K562 (cell line): ENCODE results near the gene PDE6C. TPM values are rescaled to one million over a fixed set of nuclear protein-coding genes. Genes with fewer than 3 reads are reported as not detected.

Source experiments
- ATAC-seq: fragments of 200-7000 bp; cut with Tn5 transposase; 3 replicates; pipeline ENCODE4 v1.9.1; 2020; ENCODE audit warnings: moderate library complexity
- Bru-seq: library from RNA; stranded (reverse); fragments of 400-500 nt; gene quantifications from one replicate; lab custom pipeline; 2021; lab: Mats Ljungman, UMichigan
- BruChase-seq, 2 experiments: library from RNA; stranded (reverse); fragments of 400-500 nt; gene quantifications; one replicate each; lab custom pipeline; 2021; lab: Mats Ljungman, UMichigan
- BruUV-seq: library from RNA; stranded (reverse); fragments of 400-500 nt; replicated peaks from 2 replicates; lab custom pipeline; 2021; lab: Mats Ljungman, UMichigan
- CTCF ChIA-PET: fragments of 300-600 bp; formaldehyde crosslinking; extraction: SDS; loops from one replicate; lab custom pipeline; 2021; ENCODE audit warnings: low intra/inter-chr PET ratio; lab: Yijun Ruan, JAX
- POLR2A ChIA-PET: fragments of 300-600, 350-650 bp; sonication (Branson Sonifier 250); formaldehyde crosslinking; extraction: SDS; loops from one replicate; lab custom pipeline; 2021; ENCODE audit warnings: antibody characterized with exemption, inconsistent platforms; lab: Yijun Ruan, JAX
- DNase-seq, 4 experiments: peaks; one replicate each; pipeline versions ENCODE4 v3.0.0 to v3.0.0-alpha.2; 2011 to 2018; ENCODE audit warnings: low spot score in 3 of 4, mixed read lengths in 3 of 4; ENCODE audit errors: extremely low read depth in 1 of 4
- FAIRE-seq: peaks from 2 replicates; lab custom pipeline; 2011; peaks lifted over from hg19 to GRCh38; lab: Jason Lieb, UNC
- H2AFZ ChIP-seq: 2 replicates; pipeline ENCODE4 v1.6.0; 2011; ENCODE audit warnings: low read depth, low read length, control low read depth, inconsistent platforms
- H3K27ac ChIP-seq: fragments of 200-600 bp; 3 replicates; pipeline ENCODE4 v1.8.0; 2011; ENCODE audit warnings: low read depth, mild to moderate bottlenecking, control low read depth, inconsistent platforms, low read length, moderate library complexity, mixed read lengths; ENCODE audit errors: extremely low read depth
- H3K27me3 ChIP-seq, 2 experiments: fragments of 300-600 bp in 1 of 2; 2 replicates in 1 of 2; 3 replicates in 1 of 2; pipeline versions ENCODE4 v1.6.0 to v1.8.0; 2011; ENCODE audit warnings: inconsistent platforms in 2 of 2, low read length in 2 of 2, mild to moderate bottlenecking in 1 of 2, mixed read lengths in 1 of 2, moderate library complexity in 1 of 2; ENCODE audit not compliant: control insufficient read depth in 2 of 2, insufficient read depth in 2 of 2
- H3K36me3 ChIP-seq: fragments of 300-600 bp; 3 replicates; pipeline ENCODE4 v1.8.0; 2011; ENCODE audit warnings: mild to moderate bottlenecking, low read length, inconsistent platforms; ENCODE audit not compliant: control insufficient read depth, insufficient read depth
- H3K4me1 ChIP-seq, 2 experiments: fragments of 200-600 bp in 1 of 2; replicated peaks in 1 of 2; 2 replicates in 1 of 2; 3 replicates in 1 of 2; pipeline versions ENCODE4 v1.5.1 to v1.8.0; 2011; ENCODE audit warnings: inconsistent platforms in 2 of 2, low read length in 2 of 2, mild to moderate bottlenecking in 1 of 2, mixed read lengths in 1 of 2, moderate library complexity in 1 of 2; ENCODE audit not compliant: control insufficient read depth in 2 of 2, insufficient read depth in 2 of 2
- H3K4me2 ChIP-seq: 2 replicates; pipeline ENCODE4 v1.6.1; 2011; ENCODE audit warnings: low read length, control low read depth, inconsistent platforms, mixed read lengths; ENCODE audit not compliant: insufficient read depth
- H3K4me3 ChIP-seq: fragments of 200-600 bp; sonication (generic), shearing (Covaris generic); 2 replicates; pipeline ENCODE4 v1.5.1; 2016; ENCODE audit warnings: control low read depth, inconsistent platforms
- H3K79me2 ChIP-seq: fragments of 200-600 bp; 3 replicates; pipeline ENCODE4 v1.8.0; 2011; ENCODE audit warnings: low read length, inconsistent platforms; ENCODE audit not compliant: control insufficient read depth, insufficient read depth
- H3K9ac ChIP-seq, 2 experiments: 2 replicates each; pipeline versions ENCODE4 v1.6.0 to v1.6.1; 2011; ENCODE audit warnings: low read depth in 2 of 2, low read length in 2 of 2, control low read depth in 1 of 2, inconsistent platforms in 1 of 2, mild to moderate bottlenecking in 1 of 2, mixed read lengths in 1 of 2; ENCODE audit not compliant: insufficient read depth in 1 of 2
- H3K9me1 ChIP-seq: one replicate; pipeline ENCODE4 v1.6.0; 2011; ENCODE audit warnings: inconsistent platforms, mild to moderate bottlenecking, low read length, moderate library complexity; ENCODE audit not compliant: control insufficient read depth, insufficient read depth
- H3K9me3 ChIP-seq: replicated peaks from 2 replicates; pipeline ENCODE4 v1.5.1; 2011; ENCODE audit warnings: low read depth, low read length, inconsistent platforms; ENCODE audit not compliant: control insufficient read depth, insufficient read depth
- H4K20me1 ChIP-seq: replicated peaks from 2 replicates; pipeline ENCODE4 v1.6.1; 2011; ENCODE audit warnings: low read length, inconsistent platforms, mixed read lengths; ENCODE audit not compliant: control insufficient read depth, insufficient read depth
- HSF4 ChIP-seq: fragments of 250-450 bp; sonication (Bioruptor Pico); IDR thresholded peaks from 2 replicates; pipeline ENCODE4 v2.1.2; 2022; ENCODE audit warnings: mild to moderate bottlenecking, moderate library complexity, borderline replicate concordance
- PYGO2 ChIP-seq: fragments of 450-650 bp; IDR thresholded peaks from 2 replicates; pipeline ENCODE4 v1.6.1; 2016; ENCODE audit warnings: mild to moderate bottlenecking, missing genetic modification characterization, moderate library complexity, missing compliant biosample characterization
- ZBTB8A ChIP-seq: fragments of 450-650 bp; IDR thresholded peaks from 2 replicates; pipeline ENCODE4 v1.6.1; 2018; ENCODE audit warnings: mild to moderate bottlenecking, moderate library complexity; ENCODE audit not compliant: partially characterized antibody
- ZFX ChIP-seq: sonication (generic); formaldehyde crosslinking; IDR thresholded peaks from 2 replicates; pipeline ENCODE4 v1.8.0; 2022; ENCODE audit warnings: mild to moderate bottlenecking, missing genetic modification reagents, moderate library complexity
- ZNF146 ChIP-seq: IDR thresholded peaks from one replicate; pipeline ENCODE4 v1.6.1; 2018; ENCODE audit warnings: missing compliant biosample characterization; ENCODE audit not compliant: unreplicated experiment
- ZNF232 ChIP-seq: sonication (generic); formaldehyde crosslinking; IDR thresholded peaks from 2 replicates; pipeline ENCODE4 v1.8.0; 2022; ENCODE audit warnings: mild to moderate bottlenecking, missing genetic modification reagents
- ZNF655 ChIP-seq: fragments of 250-450 bp; sonication (Bioruptor Pico); IDR thresholded peaks from 2 replicates; pipeline ENCODE4 v1.5.0; 2021
- WGBS: fragments of 100-300 bp; shearing (Covaris generic); methylation state at CpG from one replicate; pipeline ENCODE4 v1.1.6; 2016; ENCODE audit warnings: low coverage, mixed read lengths; ENCODE audit not compliant: insufficient coverage; ENCODE audit errors: missing lambda C conversion rate; 5-methylcytosine and 5-hydroxymethylcytosine counted together
- in situ Hi-C: fragments of 300-500 bp; cut with MboI; formaldehyde crosslinking; loops from 4 replicates; pipeline ENCODE4 v1.15.0; 2018; ENCODE audit warnings: inconsistent platforms, mixed read lengths
- intact Hi-C: fragments of 100-400 bp; cut with micrococcal nuclease; formaldehyde crosslinking; loops from 2 replicates; pipeline ENCODE4 v1.14.2; 2022
- long read RNA-seq, 3 experiments: library from polyadenylated mRNA in 2 of 3; library from RNA in 1 of 3; unstranded in 2 of 3; stranded (forward) in 1 of 3; transcript quantifications; one replicate each; pipeline ENCODE4 v2.0.0, GENCODE V29; 2019 to 2022
- polyA minus RNA-seq, 3 experiments: library from RNA; depleted of rRNA, polyadenylated mRNA; stranded (reverse); fragments of >200 nt; gene quantifications; 2 replicates each; pipeline ENCODE4 v1.2.3, GENCODE V29; 2011
- polyA plus RNA-seq, 8 experiments: library from polyadenylated mRNA; depleted of rRNA in 4 of 8; stranded (reverse) in 5 of 8; unstranded in 3 of 8; fragments of >200 nt; fragmentation: Nextera tagmentation in 2 of 8; fragmentation: Illumina TruSeq in 1 of 8; extraction: Ambion mirVana in 2 of 8; extraction: Trizol in 1 of 8; gene quantifications; 2 replicates each; pipeline versions ENCODE4 v1.2.1 to v1.2.3, GENCODE V29; 2011 to 2014; ENCODE audit warnings: inconsistent platforms in 1 of 8, missing spikeins in 1 of 8
- total RNA-seq, 7 experiments: library from RNA; depleted of rRNA in 6 of 7; stranded (reverse); fragments of >200 nt in 6 of 7; fragmentation: Illumina TruSeq in 2 of 7; extraction: Trizol in 2 of 7; gene quantifications; 2 replicates each; pipeline versions ENCODE4 v1.2.1 to v1.2.3, GENCODE V29; 2011 to 2021; ENCODE audit warnings: low replicate concordance in 1 of 7
- TF ChIP-seq, protein P1 (sequence below): fragments of 450-650 bp; IDR thresholded peaks from 2 replicates; pipeline ENCODE4 v1.6.1; 2018; ENCODE audit not compliant: partially characterized antibody

Gene PDE6C
- not detected in 2 replicates for total RNA-seq (2011; cell fraction: chromatin; rRNA removed; ENCODE audit: low replicate concordance)
- not detected in 2 replicates for total RNA-seq (2011; cell fraction: nucleolus; rRNA removed)
- not detected in 2 replicates for total RNA-seq (2011; cell fraction: nucleoplasm; rRNA removed)
- total RNA-seq (2014; rRNA removed) (not detected in 2 replicates), total RNA-seq (2014; rRNA removed; fragmentation: Illumina TruSeq; extraction: Trizol) (not detected in 2 replicates), total RNA-seq (2015; rRNA removed; fragmentation: Illumina TruSeq; extraction: Trizol) (not detected in 2 replicates), total RNA-seq (2021) (not detected in 2 replicates), polyA plus RNA-seq (2011; rRNA removed) (not detected in 2 replicates), polyA plus RNA-seq (2014; fragmentation: Illumina TruSeq; extraction: Trizol) (not detected in 2 replicates), polyA plus RNA-seq (2014; fragmentation: Nextera tagmentation; extraction: Ambion mirVana) (not detected), polyA plus RNA-seq (2014; rRNA removed) (not detected in 2 replicates), polyA minus RNA-seq (2011; rRNA and poly(A)+ RNA removed) (not detected in 2 replicates), Bru-seq, nascent RNA (not detected), BruChase-seq, experiment 1, labeled RNA remaining after a 2-hour chase (percentile 2 among the genes with signal in this experiment), BruChase-seq, experiment 2, labeled RNA remaining after a 6-hour chase (not detected)
- not detected in 2 replicates for polyA plus RNA-seq (2011; cell fraction: cytosol; rRNA removed)
- not detected in 2 replicates for polyA plus RNA-seq (2011; cell fraction: nucleus; rRNA removed)
- polyA plus RNA-seq (2012): 0.19 TPM in 1 of 2 replicates, not detected in the other
- not detected in 2 replicates for polyA minus RNA-seq (2011; cell fraction: cytosol; rRNA and poly(A)+ RNA removed)
- polyA minus RNA-seq (2011; cell fraction: nucleus; rRNA and poly(A)+ RNA removed): not detected in 2 replicates
- long read RNA-seq, experiment 1: 0 reads
- long read RNA-seq, experiment 2: 0 reads
- long read RNA-seq, experiment 3: 0 reads

DNA sequence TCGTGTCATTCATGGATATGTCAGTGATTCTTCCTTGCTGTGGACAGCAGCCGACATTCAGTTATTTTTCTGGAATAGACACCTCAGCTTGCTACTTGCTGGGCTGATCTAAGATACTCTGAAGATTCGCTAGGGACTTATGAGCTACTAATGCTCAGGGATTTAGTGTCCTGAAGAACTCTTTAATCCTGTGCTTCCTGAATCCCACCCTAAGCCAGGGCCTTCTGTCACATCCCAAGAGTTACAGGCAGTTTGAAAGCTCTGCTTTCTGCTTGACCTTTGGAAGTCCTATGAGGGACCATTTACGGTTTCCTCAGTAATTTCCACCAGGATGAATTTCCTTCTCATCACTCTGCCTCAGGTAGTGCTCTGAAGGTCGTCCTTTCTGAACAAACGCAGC lies at the start of gene PDE6C:
TSS of gene PDE6C (plus strand) at position 227 of the 400 bp plus-strand sequence. CDS start 189 bp downstream, outside the sequence.
- in situ Hi-C loops (no loop called here), intact Hi-C loops (no loop called here)
- no peaks in the 10 kb centered on the region for H4K20me1 ChIP-seq
- no peak within 1 kb of the TSS for H3K4me3 ChIP-seq
- CTCF ChIA-PET: no interaction called here
- H3K27me3 ChIP-seq: peaks cover 5 to 18% of the 10 kb centered on the region in 2 experiments; a peak in 3 of 5 replicates
- H3K9me3 ChIP-seq: no peaks in the 10 kb centered on the region
- POLR2A ChIA-PET: no interaction called here
- TF ChIP-seq ZFX (CRISPR knock-in tag) (no peak), HSF4 (CRISPR knock-in tag) (no peak), ZNF655 (CRISPR knock-in tag) (no peak), ZNF232 (no peak), PYGO2 (tag) (no peak), ZBTB8A (no peak), ZNF146 (no peak)
- TF ChIP-seq, protein P1, sequence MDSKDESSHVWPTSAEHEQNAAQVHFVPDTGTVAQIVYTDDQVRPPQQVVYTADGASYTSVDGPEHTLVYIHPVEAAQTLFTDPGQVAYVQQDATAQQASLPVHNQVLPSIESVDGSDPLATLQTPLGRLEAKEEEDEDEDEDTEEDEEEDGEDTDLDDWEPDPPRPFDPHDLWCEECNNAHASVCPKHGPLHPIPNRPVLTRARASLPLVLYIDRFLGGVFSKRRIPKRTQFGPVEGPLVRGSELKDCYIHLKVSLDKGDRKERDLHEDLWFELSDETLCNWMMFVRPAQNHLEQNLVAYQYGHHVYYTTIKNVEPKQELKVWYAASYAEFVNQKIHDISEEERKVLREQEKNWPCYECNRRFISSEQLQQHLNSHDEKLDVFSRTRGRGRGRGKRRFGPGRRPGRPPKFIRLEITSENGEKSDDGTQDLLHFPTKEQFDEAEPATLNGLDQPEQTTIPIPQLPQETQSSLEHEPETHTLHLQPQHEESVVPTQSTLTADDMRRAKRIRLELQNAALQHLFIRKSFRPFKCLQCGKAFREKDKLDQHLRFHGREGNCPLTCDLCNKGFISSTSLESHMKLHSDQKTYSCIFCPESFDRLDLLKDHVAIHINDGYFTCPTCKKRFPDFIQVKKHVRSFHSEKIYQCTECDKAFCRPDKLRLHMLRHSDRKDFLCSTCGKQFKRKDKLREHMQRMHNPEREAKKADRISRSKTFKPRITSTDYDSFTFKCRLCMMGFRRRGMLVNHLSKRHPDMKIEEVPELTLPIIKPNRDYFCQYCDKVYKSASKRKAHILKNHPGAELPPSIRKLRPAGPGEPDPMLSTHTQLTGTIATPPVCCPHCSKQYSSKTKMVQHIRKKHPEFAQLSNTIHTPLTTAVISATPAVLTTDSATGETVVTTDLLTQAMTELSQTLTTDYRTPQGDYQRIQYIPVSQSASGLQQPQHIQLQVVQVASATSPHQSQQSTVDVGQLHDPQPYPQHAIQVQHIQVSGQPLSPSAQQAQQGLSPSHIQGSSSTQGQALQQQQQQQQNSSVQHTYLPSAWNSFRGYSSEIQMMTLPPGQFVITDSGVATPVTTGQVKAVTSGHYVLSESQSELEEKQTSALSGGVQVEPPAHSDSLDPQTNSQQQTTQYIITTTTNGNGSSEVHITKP: no peak
- no peaks in the 10 kb centered on the region for H3K4me1 ChIP-seq
- H3K27ac ChIP-seq: no peak within 1 kb of the TSS
- WGBS: 0% methylated on average over 5 of the region's 6 CpGs
- DNase-seq: no peak
- H3K36me3 ChIP-seq: no peaks in the 10 kb centered on the region
- no peak within 1 kb of the TSS for H3K9ac ChIP-seq
- no peaks in the 10 kb centered on the region for H3K79me2 ChIP-seq
- no peak within 1 kb of the TSS for H3K4me2 ChIP-seq
- no peak within 1 kb of the TSS for H2AFZ ChIP-seq
- FAIRE-seq: no peak
- no peak for ATAC-seq
- no peaks in the 10 kb centered on the region for H3K9me1 ChIP-seq
- BruUV-seq: no TSS peak
